ENCODE results near the gene MUC5B. TPM values are rescaled to one million over a fixed set of nuclear protein-coding genes. Genes with fewer than 3 reads are reported as not detected.

The MUC5B gene
- total RNA-seq, 1 donor from 2014 or later: 1.2 TPM

DNA sequence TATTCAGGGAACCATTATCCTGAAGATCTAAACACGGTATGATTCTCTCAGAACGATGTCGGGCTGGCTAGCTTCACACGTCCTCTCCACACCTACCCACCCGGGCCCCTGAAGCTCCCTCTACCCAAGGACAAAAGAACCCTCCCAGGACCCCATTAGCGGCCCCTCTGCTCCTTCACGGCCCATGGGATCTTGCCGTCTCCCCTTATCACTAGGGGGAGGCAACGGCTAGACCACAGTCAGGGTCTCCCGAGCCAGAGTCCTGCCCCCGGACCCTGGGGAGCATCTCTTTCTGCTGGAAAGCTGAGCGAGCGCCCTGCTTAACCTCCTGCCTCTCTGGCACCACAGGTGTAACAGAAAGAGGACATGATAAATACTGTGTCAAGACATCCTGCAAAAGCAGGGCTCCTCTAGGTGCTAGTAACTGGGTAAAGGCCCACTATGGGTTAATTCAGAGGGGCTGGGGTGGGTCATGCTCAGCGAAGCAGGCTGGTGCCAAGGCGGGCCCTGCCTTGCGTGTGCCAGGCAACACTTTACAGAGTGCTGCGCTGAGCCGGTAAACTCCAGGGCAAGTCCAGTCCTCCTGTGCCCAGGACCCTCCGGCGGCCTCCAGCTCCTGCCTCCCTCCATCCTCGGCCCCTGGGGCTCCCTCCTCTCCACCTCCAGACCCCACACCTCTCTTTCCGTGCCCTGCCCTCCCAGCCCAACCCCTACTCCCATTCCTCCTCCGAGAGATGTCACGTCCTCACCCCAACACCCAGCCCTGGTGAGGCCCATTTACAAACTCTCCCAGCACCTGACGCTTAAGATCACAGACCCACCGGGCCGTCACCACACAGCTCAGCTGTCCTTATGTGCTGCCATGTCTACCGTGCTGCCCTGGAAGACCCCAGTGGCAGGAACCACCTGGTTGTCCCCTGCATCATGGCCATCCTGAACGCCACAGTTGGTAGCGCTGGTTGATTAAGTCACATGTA lies 83.6 kb downstream of the MUC5B start:
- Histone ChIP-seq H3K27me3 (no peaks in the 10 kb centered on the region), H3K4me1 (peaks cover 68% of the 10 kb centered on the region), H3K27ac (no peak overlapping the region), H3K9me3 (no peaks in the 10 kb centered on the region), H3K4me3 (no peak overlapping the region), H3K36me3 (peaks cover 7% of the 10 kb centered on the region)
- TF ChIP-seq, protein P1, sequence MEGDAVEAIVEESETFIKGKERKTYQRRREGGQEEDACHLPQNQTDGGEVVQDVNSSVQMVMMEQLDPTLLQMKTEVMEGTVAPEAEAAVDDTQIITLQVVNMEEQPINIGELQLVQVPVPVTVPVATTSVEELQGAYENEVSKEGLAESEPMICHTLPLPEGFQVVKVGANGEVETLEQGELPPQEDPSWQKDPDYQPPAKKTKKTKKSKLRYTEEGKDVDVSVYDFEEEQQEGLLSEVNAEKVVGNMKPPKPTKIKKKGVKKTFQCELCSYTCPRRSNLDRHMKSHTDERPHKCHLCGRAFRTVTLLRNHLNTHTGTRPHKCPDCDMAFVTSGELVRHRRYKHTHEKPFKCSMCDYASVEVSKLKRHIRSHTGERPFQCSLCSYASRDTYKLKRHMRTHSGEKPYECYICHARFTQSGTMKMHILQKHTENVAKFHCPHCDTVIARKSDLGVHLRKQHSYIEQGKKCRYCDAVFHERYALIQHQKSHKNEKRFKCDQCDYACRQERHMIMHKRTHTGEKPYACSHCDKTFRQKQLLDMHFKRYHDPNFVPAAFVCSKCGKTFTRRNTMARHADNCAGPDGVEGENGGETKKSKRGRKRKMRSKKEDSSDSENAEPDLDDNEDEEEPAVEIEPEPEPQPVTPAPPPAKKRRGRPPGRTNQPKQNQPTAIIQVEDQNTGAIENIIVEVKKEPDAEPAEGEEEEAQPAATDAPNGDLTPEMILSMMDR (IDR thresholded peaks at IDR 0.05): no peak
- intact Hi-C loops (cut with DNase I): no loop called here
- no peak for DNase-seq
- ATAC-seq: no peak

DNA sequence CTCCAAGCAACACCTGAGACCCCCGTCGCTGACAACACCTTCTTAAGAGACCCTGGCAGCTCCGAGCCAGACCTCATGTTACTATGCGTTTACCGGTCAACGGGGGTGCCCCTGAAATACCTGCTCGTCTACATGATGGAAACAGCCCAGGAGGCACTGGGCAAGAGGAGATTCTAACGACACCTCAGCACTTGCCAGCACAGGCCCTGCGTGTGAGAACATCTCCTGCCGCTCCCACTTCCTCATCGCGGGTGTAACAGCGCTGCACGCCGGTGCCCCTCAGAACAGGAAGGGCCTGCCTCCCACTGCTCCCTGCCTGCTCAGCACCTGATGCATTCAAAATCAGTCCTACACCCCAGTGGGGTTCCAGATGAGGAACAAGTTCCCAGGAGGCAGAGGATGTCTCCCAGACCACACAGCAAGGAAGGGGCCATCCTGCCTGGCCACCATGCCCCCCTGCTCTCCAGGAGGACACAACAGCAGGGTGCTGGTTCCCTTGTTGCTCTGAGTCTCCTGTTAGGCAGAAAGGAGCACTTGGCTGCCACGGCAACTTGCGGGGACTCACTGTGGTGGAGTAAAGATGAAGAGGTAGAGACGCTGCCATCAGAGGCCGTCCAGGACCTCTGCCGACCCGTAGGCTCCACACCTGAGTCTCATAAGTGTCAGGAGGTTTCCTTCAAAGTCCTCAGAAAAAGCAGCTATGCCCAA lies 84.5 kb downstream of the MUC5B start:
- H3K9me3 ChIP-seq: no peaks in the 10 kb centered on the region
- TF ChIP-seq, protein P1 (IDR thresholded peaks at IDR 0.05): no peak
- no peaks in the 10 kb centered on the region for H3K27me3 ChIP-seq
- DNase-seq (peak; percentile 73), ATAC-seq (peak; percentile 4)
- intact Hi-C loops (cut with DNase I): no loop called here
- no peak overlapping the region for H3K27ac ChIP-seq
- H3K36me3 ChIP-seq: peaks cover 7% of the 10 kb centered on the region
- no peak overlapping the region for H3K4me3 ChIP-seq
- H3K4me1 ChIP-seq: peaks cover 62% of the 10 kb centered on the region

DNA sequence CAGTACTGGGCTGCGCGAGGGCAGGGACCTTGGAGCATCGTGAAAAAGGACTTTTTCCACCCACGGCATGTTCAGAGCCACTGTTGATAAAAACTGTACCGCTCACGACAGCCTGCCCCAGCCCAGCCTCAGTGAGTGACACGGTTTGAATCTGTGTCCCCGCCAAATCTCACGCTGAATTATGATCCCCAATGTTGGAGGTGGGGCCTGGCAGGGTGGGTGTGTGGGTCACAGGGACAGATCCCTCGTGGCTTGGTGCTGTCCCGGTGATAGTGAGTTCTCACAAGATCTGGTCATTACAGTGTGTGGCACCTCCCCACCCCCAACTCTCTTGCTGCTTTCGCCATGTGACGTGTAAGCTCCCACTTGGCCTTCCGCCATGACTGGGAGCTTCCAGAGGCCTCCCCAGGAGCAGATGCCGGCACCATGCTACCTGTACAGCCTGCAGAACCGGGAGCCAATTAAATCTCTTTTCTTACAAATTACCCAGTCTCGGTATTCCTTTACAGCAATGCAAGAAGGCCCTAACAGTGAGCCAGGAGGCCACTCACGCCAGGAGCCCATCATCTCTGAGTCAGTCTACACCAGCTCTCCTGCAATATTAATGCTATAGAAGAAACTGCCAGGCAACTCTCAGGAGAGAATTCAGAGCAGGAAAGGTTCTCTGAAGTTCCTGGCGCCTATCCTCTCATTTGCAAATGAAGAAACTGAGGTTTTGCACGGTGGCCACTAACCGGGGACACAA lies 85.3 kb downstream of the MUC5B start:
- Histone ChIP-seq H3K9me3 (no peaks in the 10 kb centered on the region), H3K27me3 (no peaks in the 10 kb centered on the region), H3K4me3 (peak overlapping the region; percentile 89), H3K27ac (peak overlapping the region; percentile 94), H3K36me3 (peaks cover 7% of the 10 kb centered on the region), H3K4me1 (peaks cover 53% of the 10 kb centered on the region)
- DNase-seq: no peak
- ATAC-seq: no peak
- intact Hi-C loops (cut with DNase I): no loop called here
- TF ChIP-seq, protein P1 (IDR thresholded peaks at IDR 0.05): no peak

DNA sequence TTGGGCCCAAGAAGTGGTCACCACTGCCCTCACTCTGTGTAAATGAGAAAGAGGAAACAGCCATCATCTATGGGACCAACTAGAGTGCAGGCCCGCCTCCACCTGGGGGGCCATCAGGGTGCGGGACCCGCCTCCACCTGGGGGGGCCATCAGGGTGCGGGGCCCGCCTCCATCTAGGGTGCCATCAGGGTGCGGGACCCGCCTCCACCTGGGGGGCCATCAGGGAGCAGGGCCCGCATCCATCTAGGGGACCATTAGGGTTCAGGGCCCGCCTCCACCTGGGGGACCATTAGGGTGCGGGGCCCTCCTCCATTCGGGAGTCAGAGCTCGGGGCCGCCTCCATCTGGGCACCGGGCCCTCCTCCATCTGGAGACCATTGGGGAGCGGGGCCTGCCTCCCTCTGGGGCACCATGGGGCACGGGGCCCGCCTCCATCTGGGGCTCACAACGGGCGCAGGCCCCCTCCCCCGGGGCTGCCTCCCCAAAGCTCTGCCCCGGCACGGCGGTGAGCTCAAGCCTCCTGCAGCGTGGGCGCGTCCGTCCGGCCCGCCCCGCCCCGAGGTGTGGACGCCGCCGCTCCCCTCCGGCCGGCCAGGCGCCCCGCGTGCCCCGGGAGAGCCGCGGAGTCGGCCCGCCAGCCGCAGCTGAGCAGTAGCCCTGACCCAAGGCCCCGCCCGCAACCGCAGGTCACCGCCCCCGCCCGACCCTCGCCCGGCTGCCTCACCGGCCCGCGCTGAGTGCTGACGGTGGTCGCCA lies 86.1 kb downstream of the MUC5B start:
- Histone ChIP-seq H3K9me3 (no peaks in the 10 kb centered on the region), H3K27me3 (no peaks in the 10 kb centered on the region), H3K4me3 (peak overlapping the region; percentile 89), H3K36me3 (peaks cover 7% of the 10 kb centered on the region), H3K27ac (peak overlapping the region; percentile 94), H3K4me1 (peaks cover 46% of the 10 kb centered on the region)
- ATAC-seq: peak; percentile 71
- TF ChIP-seq, protein P1 (IDR thresholded peaks at IDR 0.05): no peak
- no peak for DNase-seq
- intact Hi-C loops (cut with DNase I): no loop called here

All from upper lobe of right lung (tissue), 1 donor.